PC-3 (cell line): Measurements from ENCODE around the gene C9orf72. TPM values are rescaled to one million over a fixed set of nuclear protein-coding genes. Genes with fewer than 3 reads are reported as not detected.

Experiments used
- ATAC-seq: fragments of 200-7000 bp; cut with Tn5 transposase; 2 replicates; pipeline ENCODE4 v1.9.1; 2020; ENCODE audit warnings: mild to moderate bottlenecking, moderate library complexity
- BruUV-seq: library from RNA; stranded (reverse); fragments of 400-500 nt; replicated peaks from 2 replicates; lab custom pipeline; 2021; lab: Mats Ljungman, UMichigan
- CTCF ChIA-PET: fragments of 300-600 bp; sonication (Branson Sonifier 250); formaldehyde crosslinking; loops from one replicate; lab custom pipeline; 2022; ENCODE audit warnings: antibody characterized with exemption; lab: Charles Lee
- POLR2A ChIA-PET: fragments of 300-600 bp; sonication (Branson Sonifier 250); formaldehyde crosslinking; loops from one replicate; lab custom pipeline; 2022; ENCODE audit warnings: antibody characterized with exemption; ENCODE audit not compliant: unreplicated experiment; lab: Charles Lee
- DNase-seq: peaks from one replicate; pipeline ENCODE4 v3.0.0-alpha.2; 2015
- H2AFZ ChIP-seq: fragments of 300-600 bp; sonication (generic); 2 replicates; pipeline ENCODE4 v1.6.0; 2016; ENCODE audit warnings: antibody characterized with exemption, low read length
- H3F3A ChIP-seq: fragments of 300-600 bp; sonication (generic); one replicate; pipeline ENCODE4 v1.6.0; 2017; ENCODE audit warnings: antibody characterized with exemption, low read length, control low read depth, mild to moderate bottlenecking; ENCODE audit not compliant: unreplicated experiment
- H3K27ac ChIP-seq: fragments of 300-600 bp; sonication (generic); 2 replicates; pipeline ENCODE4 v1.5.1; 2016; ENCODE audit warnings: mild to moderate bottlenecking, low read length
- H3K27me3 ChIP-seq: fragments of 300-600 bp; sonication (generic); 2 replicates; pipeline ENCODE4 v1.6.1; 2016; ENCODE audit warnings: low read length, mixed read lengths
- H3K36me3 ChIP-seq: fragments of 300-600 bp; sonication (generic); 2 replicates; pipeline ENCODE4 v1.6.1; 2016; ENCODE audit warnings: low read depth, mixed run types, low read length, mixed read lengths
- H3K4me1 ChIP-seq: fragments of 300-600 bp; sonication (generic); 2 replicates; pipeline ENCODE4 v1.5.1; 2016; ENCODE audit warnings: low read length; ENCODE audit not compliant: insufficient read depth
- H3K4me2 ChIP-seq: fragments of 300-600 bp; sonication (generic); 2 replicates; pipeline ENCODE4 v1.6.0; 2016; ENCODE audit warnings: low read length
- H3K4me3 ChIP-seq: fragments of 300-600 bp; sonication (generic); 2 replicates; pipeline ENCODE4 v1.5.1; 2016; ENCODE audit warnings: mild to moderate bottlenecking, low read length, mixed read lengths
- H3K79me2 ChIP-seq: fragments of 300-600 bp; sonication (generic); 2 replicates; pipeline ENCODE4 v1.6.1; 2017; ENCODE audit warnings: low read length, mixed read lengths
- H3K9ac ChIP-seq: fragments of 300-600 bp; sonication (generic); 2 replicates; pipeline ENCODE4 v1.6.0; 2016; ENCODE audit warnings: mild to moderate bottlenecking, low read length
- H3K9me2 ChIP-seq: fragments of 300-600 bp; sonication (generic); replicated peaks from 2 replicates; pipeline ENCODE4 v1.6.1; 2016; ENCODE audit warnings: mixed run types, low read length, mixed read lengths
- H3K9me3 ChIP-seq: fragments of 300-600 bp; sonication (generic); 2 replicates; pipeline ENCODE4 v1.6.1; 2016; ENCODE audit warnings: low read length, mixed read lengths
- H4K20me1 ChIP-seq: fragments of 300-600 bp; sonication (generic); 2 replicates; pipeline ENCODE4 v1.6.1; 2016; ENCODE audit warnings: low read length, mixed read lengths
- EZH2 ChIP-seq: fragments of 300-600 bp; sonication (generic); IDR thresholded peaks from one replicate; pipeline ENCODE4 v1.6.1; 2017; ENCODE audit warnings: antibody characterized with exemption, mild to moderate bottlenecking, low read length; ENCODE audit not compliant: unreplicated experiment
- EZH2phosphoT487 ChIP-seq: fragments of 300-600 bp; sonication (generic); IDR thresholded peaks from 2 replicates; pipeline ENCODE4 v1.6.1; 2018; ENCODE audit warnings: mild to moderate bottlenecking, antibody characterized with exemption, low read length, borderline replicate concordance
- intact Hi-C: fragments of 100-400 bp; cut with micrococcal nuclease; formaldehyde crosslinking; loops from 2 replicates; pipeline ENCODE4 v1.9.0; 2023
- total RNA-seq: library from RNA; depleted of rRNA; stranded (reverse); fragments of >200 nt; gene quantifications from 2 replicates; pipeline ENCODE4 v1.2.3, GENCODE V29; 2014
- TF ChIP-seq, protein P1 (sequence below): fragments of 300-600 bp; sonication (generic); conservative IDR thresholded peaks from 2 replicates; pipeline ENCODE4 v1.5.1; 2017; ENCODE audit warnings: antibody characterized with exemption, low read depth, mild to moderate bottlenecking, low read length

C9orf72 gene
- total RNA-seq, 1 experiment from 2014 or later, result 10.4 TPM

- Histone ChIP-seq H3K9me2 (no peaks in the 10 kb centered on the region), H3K27me3 (no peaks in the 10 kb centered on the region), H2AFZ (no peak overlapping the region), H3K4me1 (peaks cover 27% of the 10 kb centered on the region), H3K27ac (no peak overlapping the region), H4K20me1 (no peaks in the 10 kb centered on the region), H3K9ac (no peak overlapping the region), H3K36me3 (no peaks in the 10 kb centered on the region), H3K4me2 (no peak overlapping the region), H3F3A (peaks cover 4% of the 10 kb centered on the region), H3K9me3 (no peaks in the 10 kb centered on the region), H3K79me2 (no peaks in the 10 kb centered on the region), H3K4me3 (no peak overlapping the region)
- DNase-seq (no peak), ATAC-seq (no peak)
- ChIA-PET CTCF (no interaction called here), POLR2A (no interaction called here)
- TF ChIP-seq EZH2phosphoT487, result no peak
- TF ChIP-seq EZH2, result no peak
- TF ChIP-seq, protein P1, sequence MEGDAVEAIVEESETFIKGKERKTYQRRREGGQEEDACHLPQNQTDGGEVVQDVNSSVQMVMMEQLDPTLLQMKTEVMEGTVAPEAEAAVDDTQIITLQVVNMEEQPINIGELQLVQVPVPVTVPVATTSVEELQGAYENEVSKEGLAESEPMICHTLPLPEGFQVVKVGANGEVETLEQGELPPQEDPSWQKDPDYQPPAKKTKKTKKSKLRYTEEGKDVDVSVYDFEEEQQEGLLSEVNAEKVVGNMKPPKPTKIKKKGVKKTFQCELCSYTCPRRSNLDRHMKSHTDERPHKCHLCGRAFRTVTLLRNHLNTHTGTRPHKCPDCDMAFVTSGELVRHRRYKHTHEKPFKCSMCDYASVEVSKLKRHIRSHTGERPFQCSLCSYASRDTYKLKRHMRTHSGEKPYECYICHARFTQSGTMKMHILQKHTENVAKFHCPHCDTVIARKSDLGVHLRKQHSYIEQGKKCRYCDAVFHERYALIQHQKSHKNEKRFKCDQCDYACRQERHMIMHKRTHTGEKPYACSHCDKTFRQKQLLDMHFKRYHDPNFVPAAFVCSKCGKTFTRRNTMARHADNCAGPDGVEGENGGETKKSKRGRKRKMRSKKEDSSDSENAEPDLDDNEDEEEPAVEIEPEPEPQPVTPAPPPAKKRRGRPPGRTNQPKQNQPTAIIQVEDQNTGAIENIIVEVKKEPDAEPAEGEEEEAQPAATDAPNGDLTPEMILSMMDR, result no peak
- intact Hi-C loops, result no loop called here
- BruUV-seq, result no TSS peak
Observed at GRCh38 chr9:27537027-27537435, 36.2 kb downstream of the C9orf72 start.

DNA sequence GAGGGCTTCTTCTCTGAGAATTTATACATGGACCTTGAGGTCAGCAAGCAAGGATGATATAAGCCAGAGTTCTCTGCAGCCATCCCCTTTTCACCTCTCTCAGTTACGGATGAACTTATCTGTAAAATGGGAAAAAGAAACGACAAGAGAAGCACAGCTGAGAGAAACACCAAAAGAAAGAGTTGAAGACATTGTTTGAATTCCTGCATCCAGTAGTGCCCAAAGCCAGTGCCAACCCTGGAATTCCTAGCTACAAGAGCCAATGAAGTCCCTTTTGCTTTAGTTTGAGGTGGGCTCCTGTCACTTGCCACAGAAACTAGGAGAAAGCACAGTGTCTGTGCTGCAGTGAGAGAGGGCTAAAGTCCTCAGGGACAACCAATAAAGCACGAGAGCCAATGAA lies 37.1 kb downstream of the C9orf72 start:
- no peak overlapping the region for H2AFZ ChIP-seq
- H3F3A ChIP-seq, result peaks cover 4% of the 10 kb centered on the region
- H3K27me3 ChIP-seq, result no peaks in the 10 kb centered on the region
- no peaks in the 10 kb centered on the region for H4K20me1 ChIP-seq
- H3K4me1 ChIP-seq, result peaks cover 27% of the 10 kb centered on the region
- ATAC-seq, result no peak
- H3K9ac ChIP-seq, result no peak overlapping the region
- POLR2A ChIA-PET, result no interaction called here
- intact Hi-C loops, result no loop called here
- TF ChIP-seq EZH2phosphoT487 (no peak), EZH2 (no peak)
- TF ChIP-seq, protein P1, result no peak
- CTCF ChIA-PET, result no interaction called here
- no peaks in the 10 kb centered on the region for H3K9me2 ChIP-seq
- BruUV-seq, result no TSS peak
- no peaks in the 10 kb centered on the region for H3K36me3 ChIP-seq
- H3K4me3 ChIP-seq, result no peak overlapping the region
- no peak overlapping the region for H3K27ac ChIP-seq
- no peak for DNase-seq
- no peaks in the 10 kb centered on the region for H3K79me2 ChIP-seq
- H3K9me3 ChIP-seq, result no peaks in the 10 kb centered on the region
- H3K4me2 ChIP-seq, result no peak overlapping the region

- POLR2A ChIA-PET, result no interaction called here
- no peak for DNase-seq
- Histone ChIP-seq H4K20me1 (no peaks in the 10 kb centered on the region), H3K79me2 (no peaks in the 10 kb centered on the region), H3K4me2 (no peak overlapping the region), H3K9me3 (no peaks in the 10 kb centered on the region), H3K4me3 (no peak overlapping the region), H3K27ac (no peak overlapping the region), H3K9me2 (no peaks in the 10 kb centered on the region), H3F3A (peaks cover 4% of the 10 kb centered on the region), H3K36me3 (no peaks in the 10 kb centered on the region), H3K4me1 (peaks cover 22% of the 10 kb centered on the region), H3K9ac (no peak overlapping the region), H3K27me3 (no peaks in the 10 kb centered on the region), H2AFZ (no peak overlapping the region)
- no peak for TF ChIP-seq EZH2
- TF ChIP-seq, protein P1, result 0 out of 2 replicates have a peak, but pooled peaks have one; percentile 15
- intact Hi-C loops, result no loop called here
- no peak for ATAC-seq
- CTCF ChIA-PET, result no interaction called here
- no TSS peak for BruUV-seq
Observed at GRCh38 chr9:27535701-27536118, 37.6 kb downstream of the C9orf72 start.
